ENCODE data around the gene PCSK1.

Gene PCSK1

GRCh38 chr5:96433066-96433447 is at the start of gene PCSK1:
Gene PCSK1, minus strand, starts transcription at chr5:96433248. Its CDS starts 206 bp downstream, at chr5:96433042.
- peak; percentile 49 to 77 for DNase-seq

GRCh38 chr5:96481867-96482266 is 48.8 kb upstream of the PCSK1 start:
- DNase-seq: no peak

- DNase-seq: no peak
Observed at GRCh38 chr5:96481009-96481786, 48.1 kb upstream of the PCSK1 start.

GRCh38 chr5:96478983-96479382 is 45.9 kb upstream of the PCSK1 start:
- no peak for DNase-seq

DNA sequence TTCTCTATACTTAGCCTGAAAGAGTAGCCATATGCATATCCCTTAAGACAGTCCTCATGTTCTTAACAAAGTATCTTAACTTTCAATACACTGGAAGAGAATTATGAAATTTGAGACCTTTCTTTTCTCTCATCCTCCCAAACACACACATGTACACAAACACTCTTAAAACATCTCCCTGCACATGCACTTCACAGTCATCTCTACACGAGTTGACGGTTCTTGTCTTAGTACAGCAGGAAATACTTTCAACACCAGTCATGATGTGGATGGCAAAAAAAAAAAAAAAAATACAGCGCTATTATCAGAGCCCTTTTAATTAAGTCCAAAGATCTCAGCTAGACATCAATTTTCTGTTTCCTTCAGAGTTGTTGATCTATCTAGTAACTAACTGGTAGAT is 43.6 kb upstream of the PCSK1 start:
- DNase-seq: no peak

DNA sequence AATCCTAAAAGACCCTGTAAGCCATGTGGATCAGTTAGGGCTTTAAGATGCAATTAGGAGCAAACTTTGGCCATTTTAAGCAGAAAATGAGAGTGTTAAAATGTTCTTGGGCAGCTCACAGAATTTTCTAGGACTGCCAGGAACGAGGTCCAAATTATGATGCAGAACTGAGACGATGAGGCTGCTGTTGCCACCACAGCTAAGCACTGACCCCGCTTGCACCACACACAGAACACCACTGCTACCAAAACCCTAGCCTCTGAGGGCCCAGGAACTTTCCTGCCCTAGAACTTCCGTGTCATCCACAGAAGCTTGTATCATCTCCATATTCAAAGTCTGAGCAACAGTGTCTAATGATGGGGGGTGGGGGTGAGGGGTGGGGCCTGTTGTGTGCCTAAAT is 41.0 kb upstream of the PCSK1 start:
- DNase-seq: no peak

DNA sequence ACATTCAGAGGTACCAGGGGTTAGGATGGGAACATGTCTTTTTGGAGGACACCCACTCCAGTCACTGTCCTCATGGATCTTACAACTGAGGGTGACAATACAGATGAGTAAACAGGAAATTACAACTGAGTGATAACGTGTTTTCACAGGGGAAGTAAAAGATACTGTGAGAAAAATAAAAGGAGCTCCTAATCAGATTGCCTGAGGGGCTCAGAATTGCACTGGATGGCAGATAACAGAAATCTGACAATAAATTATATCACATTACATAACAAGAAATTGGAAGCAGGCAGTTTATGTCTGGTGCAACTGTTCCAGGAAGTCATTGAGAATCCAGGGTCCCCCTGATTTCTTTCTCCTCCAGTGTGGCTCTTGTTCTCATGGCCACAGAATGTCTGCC is 40.1 kb upstream of the PCSK1 start:
- DNase-seq: no peak

GRCh38 chr5:96470785-96471184 is 37.7 kb upstream of the PCSK1 start:
- no peak for DNase-seq

GRCh38 chr5:96468956-96469355 is 35.9 kb upstream of the PCSK1 start:
- DNase-seq: no peak

DNA sequence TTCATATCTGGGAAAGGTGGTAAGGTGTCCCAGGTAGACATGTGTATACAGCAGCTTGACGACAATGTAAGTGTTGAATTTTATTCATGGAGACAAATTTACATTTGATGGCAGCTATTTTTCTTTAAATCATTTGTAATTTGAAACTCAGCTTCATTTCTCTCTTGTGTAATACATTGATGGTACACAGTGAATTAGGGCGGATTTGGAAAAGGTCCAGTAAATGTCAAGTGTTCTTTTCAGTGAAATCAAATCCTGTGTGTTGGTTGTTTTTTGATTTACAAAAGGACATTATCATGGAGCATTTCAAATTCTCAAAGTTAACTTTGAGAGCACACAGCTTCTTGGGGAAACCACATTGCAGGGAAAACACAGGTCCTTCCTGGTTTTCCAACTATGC is 30.0 kb upstream of the PCSK1 start:
- peak; percentile 17 to 77 for DNase-seq

DNA sequence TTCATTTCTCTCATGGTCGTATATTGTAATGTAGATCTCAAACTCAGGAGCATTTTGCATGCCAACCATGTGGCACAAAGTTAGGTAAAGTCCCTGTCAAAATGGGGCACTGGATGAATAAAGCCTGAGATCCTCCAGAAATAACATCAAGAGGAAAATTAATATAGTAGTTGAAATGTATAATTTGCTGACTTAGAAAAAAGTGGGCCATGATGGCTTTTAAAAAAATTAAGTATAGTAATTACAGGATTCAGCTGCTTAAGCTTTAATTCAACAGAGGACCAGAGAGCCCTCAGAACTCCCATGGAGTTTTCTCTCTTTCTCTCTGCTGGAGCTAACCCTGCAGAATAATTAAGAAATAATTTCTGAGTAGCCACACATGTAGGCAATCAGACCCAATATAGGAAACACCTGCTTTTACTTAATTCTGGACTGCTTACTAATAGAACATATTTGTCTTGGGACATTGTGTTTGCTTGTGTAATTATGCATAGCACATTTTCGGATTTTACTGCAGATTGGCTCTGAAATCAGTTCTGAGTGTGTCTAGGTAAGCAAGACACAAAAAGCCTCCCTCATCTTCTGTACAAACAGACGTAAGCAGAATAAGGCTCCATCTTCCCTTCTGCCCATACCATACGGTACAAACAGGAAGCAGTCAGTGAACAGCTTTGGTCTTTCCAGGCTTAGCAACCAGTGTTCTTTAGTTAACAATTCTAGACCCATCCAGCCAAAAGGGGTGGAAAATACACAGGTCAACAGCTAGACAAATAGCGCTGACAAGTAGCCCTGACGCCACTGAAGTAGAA is 26.5 kb upstream of the PCSK1 start:
- DNase-seq: peak; percentile 29 to 92

GRCh38 chr5:96458176-96458575 is 25.1 kb upstream of the PCSK1 start:
- DNase-seq: no peak

DNA sequence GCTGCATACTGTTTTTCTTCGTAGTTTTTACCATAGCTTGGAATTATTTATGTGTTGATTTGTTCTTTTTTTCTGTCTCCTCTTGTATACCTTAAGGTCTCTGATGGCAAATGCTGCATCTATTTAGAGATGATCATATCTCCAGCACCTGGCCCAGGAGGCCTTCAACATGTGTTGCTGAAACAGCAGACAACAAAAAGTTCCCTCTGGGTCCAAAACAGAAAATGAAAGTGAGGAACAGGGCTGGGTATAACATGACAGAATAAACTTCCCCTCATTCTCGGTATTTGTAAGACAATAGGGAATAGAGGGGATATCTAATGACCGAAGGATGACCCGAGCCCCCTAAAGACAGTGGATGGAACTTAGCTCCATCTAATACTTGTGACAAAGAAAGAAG is 22.7 kb upstream of the PCSK1 start:
- no peak for DNase-seq

- DNase-seq: no peak
Observed at GRCh38 chr5:96453394-96453793, 20.3 kb upstream of the PCSK1 start.

- no peak for DNase-seq
Observed at GRCh38 chr5:96447949-96448348, 14.9 kb upstream of the PCSK1 start.

DNA sequence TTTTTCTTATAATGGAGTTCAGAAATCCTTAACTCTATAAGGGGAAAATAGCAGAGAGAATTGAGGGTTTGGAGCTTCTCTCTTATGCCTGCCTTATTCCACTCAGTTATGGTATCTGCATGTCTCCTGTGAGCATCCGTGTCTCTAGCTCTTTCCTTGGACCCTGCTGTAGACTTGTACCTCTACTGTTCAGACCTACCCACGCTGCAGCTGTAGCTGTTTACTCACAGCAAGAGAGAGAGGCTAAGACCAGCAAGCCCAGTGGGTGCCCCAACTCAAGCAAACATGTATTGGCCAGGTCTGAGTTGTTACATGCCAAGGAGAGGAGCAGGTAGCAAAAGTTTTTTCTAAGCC is 7.1 kb upstream of the PCSK1 start:
- no peak for DNase-seq

GRCh38 chr5:96439477-96440184 is 6.6 kb upstream of the PCSK1 start:
- DNase-seq: no peak

DNA sequence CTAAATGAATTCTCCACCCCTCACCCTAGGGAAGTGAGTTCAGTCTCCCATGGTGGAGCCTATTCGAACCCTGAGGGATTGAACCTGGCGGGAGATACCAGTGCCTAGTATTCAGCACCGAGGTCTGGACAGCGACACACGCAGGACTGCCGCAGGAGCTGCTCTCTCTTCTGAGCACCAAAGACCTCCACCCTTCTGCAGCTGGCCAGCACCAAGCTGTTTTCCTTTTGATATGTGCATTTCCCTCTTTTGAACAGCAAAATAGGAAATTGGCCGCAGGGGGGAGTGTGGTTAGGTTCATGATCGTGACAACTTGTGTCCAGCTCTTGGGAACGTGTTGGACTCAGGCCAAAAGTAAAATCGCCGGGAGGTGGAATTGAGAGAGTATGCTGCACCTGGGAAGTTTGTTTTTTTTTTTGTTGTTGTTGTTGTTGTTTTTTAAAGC is 1.2 kb upstream of the PCSK1 start:
- peak; percentile 88 to 95 for DNase-seq

DNA sequence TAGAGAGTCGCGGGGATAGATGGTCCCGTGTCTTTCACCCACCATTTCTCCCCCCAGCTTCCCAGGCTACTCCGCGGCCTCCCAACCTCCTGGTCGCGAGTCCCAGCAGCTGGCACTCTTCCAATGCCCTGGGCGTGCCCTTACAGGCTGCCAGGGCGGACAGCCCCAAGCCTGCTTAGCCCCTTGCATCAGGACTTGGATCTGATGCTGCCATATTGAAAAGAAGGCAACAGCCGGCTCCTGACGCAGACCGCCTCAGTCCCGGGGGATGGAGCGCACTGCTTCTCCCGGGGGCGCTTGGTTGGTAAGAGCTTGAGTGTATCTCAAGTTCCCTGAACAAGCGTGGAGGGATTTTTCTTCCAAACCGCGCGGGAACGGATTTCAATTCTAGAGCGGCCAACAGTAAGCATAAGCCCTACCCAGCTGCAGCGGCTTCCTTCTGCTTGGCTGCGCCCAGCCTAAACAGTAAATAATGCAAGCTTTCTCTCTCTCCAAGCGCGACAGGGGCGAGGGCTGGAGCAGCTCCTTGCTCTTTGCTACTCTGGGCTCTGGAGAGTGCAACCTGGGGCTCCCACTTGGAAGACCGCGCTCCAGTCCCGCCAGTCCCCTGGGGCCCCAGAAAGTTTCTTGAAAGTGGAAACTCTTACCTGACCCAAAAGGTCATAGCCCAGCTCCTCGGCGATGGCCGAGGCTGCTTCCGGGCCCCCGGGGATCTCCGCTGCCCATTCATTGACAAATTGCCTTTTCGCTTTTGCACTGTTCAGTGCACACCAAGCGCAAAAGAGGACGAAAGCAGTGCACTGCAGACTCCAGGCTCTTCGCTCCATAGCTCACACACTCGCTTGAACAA is 607 bp downstream of the PCSK1 start:
- peak; percentile 57 to 67 for DNase-seq

- DNase-seq: peak; percentile 29 to 65
Observed at GRCh38 chr5:96431376-96432187, 1.5 kb downstream of the PCSK1 start.

GRCh38 chr5:96427824-96428223 is 5.2 kb downstream of the PCSK1 start:
- no peak for DNase-seq

DNA sequence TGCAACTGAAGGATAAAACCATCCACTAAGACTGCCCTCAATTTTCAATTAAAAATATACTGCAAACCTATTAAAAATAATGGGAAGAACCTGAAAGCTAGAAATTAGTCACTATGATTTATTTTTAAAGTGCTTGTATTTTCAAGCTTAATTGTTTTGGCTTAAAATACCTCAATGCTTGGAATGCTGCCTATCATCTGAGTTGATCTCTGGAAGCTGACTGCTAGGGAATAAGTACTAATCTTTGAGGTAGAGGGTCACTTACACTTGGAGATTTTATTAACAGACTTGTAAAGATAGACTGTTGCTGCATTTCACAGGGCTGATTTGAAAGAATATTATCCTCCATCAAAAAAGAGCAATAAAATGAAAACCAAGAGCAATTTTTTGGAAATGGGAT is 6.2 kb downstream of the PCSK1 start:
- no peak for DNase-seq
